Activated CD4-positive, alpha-beta T cell treated with anti-CD3 and anti-CD28 coated beads, Interleukin-2, amount 10 ng/mL, durations not matched to agents 24 days and 14 days (primary cell): ENCODE measurements around the gene CD74. TPM values are rescaled to one million over a fixed set of nuclear protein-coding genes. Genes with fewer than 3 reads are reported as not detected.

Experiments used
- DNase-seq: peaks from one replicate; pipeline ENCODE4 v3.0.0; 2022
- H3K27ac Mint-ChIP-seq: one replicate; pipeline ENCODE4 v1.8.0; 2022; ENCODE audit warnings: mild to moderate bottlenecking, mixed read lengths
- H3K27me3 Mint-ChIP-seq: one replicate; pipeline ENCODE4 v1.8.0; 2022; ENCODE audit warnings: mixed read lengths
- H3K36me3 Mint-ChIP-seq: one replicate; pipeline ENCODE4 v1.8.0; 2022; ENCODE audit warnings: low read depth, mild to moderate bottlenecking, mixed read lengths
- H3K4me1 Mint-ChIP-seq: one replicate; pipeline ENCODE4 v1.8.0; 2021; ENCODE audit warnings: mixed read lengths
- H3K4me3 Mint-ChIP-seq: one replicate; pipeline ENCODE4 v1.8.0; 2022; ENCODE audit warnings: mild to moderate bottlenecking, moderate library complexity, mixed read lengths
- H3K9me3 Mint-ChIP-seq: one replicate; pipeline ENCODE4 v1.8.0; 2021; ENCODE audit warnings: mixed read lengths
- intact Hi-C: fragments of 100-400 bp; cut with micrococcal nuclease; formaldehyde crosslinking; loops from one replicate; pipeline ENCODE4 v1.15.1; 2023
- total RNA-seq: library from RNA; stranded (reverse); gene quantifications from 2 replicates; pipeline ENCODE4 v1.2.3, GENCODE V29; 2022

Gene CD74
- total RNA-seq, 1 donor from 2014 or later, result 325 TPM

GRCh38 chr5:150448952-150449516, 36.3 kb upstream of the CD74 start:
- Mint-ChIP-seq H3K9me3 (no peaks in the 10 kb centered on the region), H3K4me1 (peaks cover 24% of the 10 kb centered on the region), H3K4me3 (peak overlapping the region; percentile 93), H3K27me3 (no peaks in the 10 kb centered on the region), H3K36me3 (peaks cover 54% of the 10 kb centered on the region), H3K27ac (peak overlapping the region; percentile 97)
- intact Hi-C loops, result loop anchor here (1.0 to 5.0 kb wide), 4 partner anchors 38 to 703 kb away; partner anchors contain the start of genes RBM22 and TCOF1
- no peak for DNase-seq

GRCh38 chr5:150448334-150448733, 35.6 kb upstream of the CD74 start:
- intact Hi-C loops, result loop anchor here (5.0 kb wide), 1 partner anchor 704 kb away; no protein-coding TSS in a partner anchor
- peak overlapping the region; percentile 93 for H3K4me3 Mint-ChIP-seq
- H3K27ac Mint-ChIP-seq, result peak overlapping the region; percentile 97

GRCh38 chr5:150447188-150447587, 34.5 kb upstream of the CD74 start:
- H3K27ac Mint-ChIP-seq, result peak overlapping the region; percentile 97
- intact Hi-C loops, result loop anchor here (5.0 kb wide), 1 partner anchor 705 kb away; no protein-coding TSS in a partner anchor
- H3K9me3 Mint-ChIP-seq, result no peaks in the 10 kb centered on the region
- peak overlapping the region; percentile 93 for H3K4me3 Mint-ChIP-seq
- H3K36me3 Mint-ChIP-seq, result peaks cover 64% of the 10 kb centered on the region
- peaks cover 24% of the 10 kb centered on the region for H3K4me1 Mint-ChIP-seq
- DNase-seq, result no peak
- H3K27me3 Mint-ChIP-seq, result no peaks in the 10 kb centered on the region

More at GRCh38 chr5:150448334-150448733, 35.6 kb upstream of the CD74 start:
- Mint-ChIP-seq H3K4me1 (peaks cover 24% of the 10 kb centered on the region), H3K9me3 (no peaks in the 10 kb centered on the region), H3K27me3 (no peaks in the 10 kb centered on the region), H3K36me3 (peaks cover 61% of the 10 kb centered on the region)
- DNase-seq, result no peak

- intact Hi-C loops, result loop anchor here (5.0 kb wide), 1 partner anchor 706 kb away; no protein-coding TSS in a partner anchor
- Mint-ChIP-seq H3K27ac (peak overlapping the region; percentile 61), H3K4me1 (peaks cover 24% of the 10 kb centered on the region), H3K9me3 (no peaks in the 10 kb centered on the region), H3K4me3 (peak overlapping the region; percentile 93), H3K27me3 (no peaks in the 10 kb centered on the region), H3K36me3 (peaks cover 64% of the 10 kb centered on the region)
- no peak for DNase-seq
Observed at GRCh38 chr5:150446583-150446982, 33.9 kb upstream of the CD74 start.

- Mint-ChIP-seq H3K36me3 (peaks cover 65% of the 10 kb centered on the region), H3K27me3 (no peaks in the 10 kb centered on the region), H3K9me3 (no peaks in the 10 kb centered on the region), H3K4me3 (peak overlapping the region; percentile 93), H3K4me1 (peaks cover 24% of the 10 kb centered on the region), H3K27ac (peak overlapping the region; percentile 61)
- intact Hi-C loops, result loop anchor here (5.0 kb wide), 1 partner anchor 706 kb away; no protein-coding TSS in a partner anchor
- no peak for DNase-seq
Observed at GRCh38 chr5:150446088-150446487, 33.4 kb upstream of the CD74 start.

GRCh38 chr5:150444770-150445169, 32.1 kb upstream of the CD74 start:
- peaks cover 24% of the 10 kb centered on the region for H3K4me1 Mint-ChIP-seq
- peak overlapping the region; percentile 1 for H3K4me3 Mint-ChIP-seq
- intact Hi-C loops, result loop anchor here (5.0 kb wide), 1 partner anchor 708 kb away; no protein-coding TSS in a partner anchor
- H3K27me3 Mint-ChIP-seq, result no peaks in the 10 kb centered on the region
- no peaks in the 10 kb centered on the region for H3K9me3 Mint-ChIP-seq
- no peak overlapping the region for H3K27ac Mint-ChIP-seq
- peaks cover 67% of the 10 kb centered on the region for H3K36me3 Mint-ChIP-seq
- no peak for DNase-seq

- H3K4me3 Mint-ChIP-seq, result no peak overlapping the region
- peaks cover 23% of the 10 kb centered on the region for H3K4me1 Mint-ChIP-seq
- intact Hi-C loops, result no loop called here
- H3K27ac Mint-ChIP-seq, result peak overlapping the region; percentile 0
- H3K9me3 Mint-ChIP-seq, result no peaks in the 10 kb centered on the region
- H3K27me3 Mint-ChIP-seq, result no peaks in the 10 kb centered on the region
- DNase-seq, result no peak
- peaks cover 55% of the 10 kb centered on the region for H3K36me3 Mint-ChIP-seq
Observed at GRCh38 chr5:150443242-150444075, 30.7 kb upstream of the CD74 start.

GRCh38 chr5:150442699-150443080, 30.0 kb upstream of the CD74 start:
- Mint-ChIP-seq H3K4me3 (no peak overlapping the region), H3K36me3 (peaks cover 47% of the 10 kb centered on the region), H3K27me3 (no peaks in the 10 kb centered on the region), H3K4me1 (peaks cover 15% of the 10 kb centered on the region), H3K27ac (no peak overlapping the region), H3K9me3 (no peaks in the 10 kb centered on the region)
- intact Hi-C loops, result no loop called here
- no peak for DNase-seq

GRCh38 chr5:150441813-150442698, 29.3 kb upstream of the CD74 start:
- Mint-ChIP-seq H3K9me3 (no peaks in the 10 kb centered on the region), H3K36me3 (peaks cover 41% of the 10 kb centered on the region)
- intact Hi-C loops, result no loop called here

GRCh38 chr5:150440948-150441812, 28.5 kb upstream of the CD74 start:
- peaks cover 32% of the 10 kb centered on the region for H3K36me3 Mint-ChIP-seq
- H3K9me3 Mint-ChIP-seq, result no peaks in the 10 kb centered on the region
- H3K27ac Mint-ChIP-seq, result peak overlapping the region; percentile 20
- no peaks in the 10 kb centered on the region for H3K27me3 Mint-ChIP-seq
- H3K4me3 Mint-ChIP-seq, result no peak overlapping the region
- intact Hi-C loops, result no loop called here
- no peak for DNase-seq
- peaks cover 8% of the 10 kb centered on the region for H3K4me1 Mint-ChIP-seq

More at GRCh38 chr5:150441813-150442698, 29.3 kb upstream of the CD74 start:
- Mint-ChIP-seq H3K4me3 (no peak overlapping the region), H3K27ac (no peak overlapping the region), H3K4me1 (peaks cover 12% of the 10 kb centered on the region), H3K27me3 (no peaks in the 10 kb centered on the region)
- DNase-seq, result no peak

- Mint-ChIP-seq H3K4me3 (no peak overlapping the region), H3K4me1 (peaks cover 8% of the 10 kb centered on the region), H3K27ac (no peak overlapping the region), H3K27me3 (no peaks in the 10 kb centered on the region), H3K9me3 (no peaks in the 10 kb centered on the region), H3K36me3 (peaks cover 13% of the 10 kb centered on the region)
- DNase-seq, result no peak
- intact Hi-C loops, result loop anchor here (5.0 kb wide), 2 partner anchors 42 to 277 kb away; no protein-coding TSS in a partner anchor
Observed at GRCh38 chr5:150438873-150439546, 26.3 kb upstream of the CD74 start.

GRCh38 chr5:150436141-150436680, 23.5 kb upstream of the CD74 start:
- intact Hi-C loops, result loop anchor here (1.0 to 5.0 kb wide), 5 partner anchors 24 to 306 kb away; partner anchors contain the start of genes CD74 and TCOF1
- DNase-seq, result peak; percentile 97
- peaks cover 8% of the 10 kb centered on the region for H3K4me1 Mint-ChIP-seq
- peak overlapping the region; percentile 75 for H3K27ac Mint-ChIP-seq
- no peaks in the 10 kb centered on the region for H3K27me3 Mint-ChIP-seq
- peaks cover 3% of the 10 kb centered on the region for H3K36me3 Mint-ChIP-seq
- H3K9me3 Mint-ChIP-seq, result no peaks in the 10 kb centered on the region
- H3K4me3 Mint-ChIP-seq, result peak overlapping the region; percentile 56
